ENCODE results near the gene PIBF1. TPM values are rescaled to one million over a fixed set of nuclear protein-coding genes. Genes with fewer than 3 reads are reported as not detected.

The PIBF1 gene
- total RNA-seq, 1 donor from 2014 or later: 40.2 TPM

DNA sequence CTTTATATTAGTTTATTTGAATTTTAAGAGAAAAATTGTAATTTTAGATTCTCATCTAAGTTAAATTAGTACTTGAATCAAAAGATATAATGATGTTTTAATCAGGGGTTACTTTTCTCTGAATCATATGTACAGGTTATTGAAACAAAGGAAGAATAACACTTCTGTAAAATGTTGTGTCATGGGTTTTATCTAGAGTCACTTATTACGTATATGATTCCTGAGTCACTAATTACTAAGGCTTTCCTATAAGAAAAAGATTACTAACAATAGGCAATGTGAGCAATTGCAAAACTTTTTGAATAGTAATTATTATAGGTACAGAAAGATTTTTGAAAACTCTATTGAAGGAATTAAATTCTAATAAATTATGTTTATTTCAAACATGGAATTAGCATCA lies 177.7 kb downstream of the PIBF1 start:
- DNase-seq (ENCODE audit: low spot score in 2 of 2, unreplicated experiment in 2 of 2): no peak
- Mint-ChIP-seq H3K4me1 (peaks cover 23% of the 10 kb centered on the region), H3K27me3 (ENCODE audit: low read depth) (no peaks in the 10 kb centered on the region), H3K27ac (no peak overlapping the region), H3K36me3 (peaks cover 25% of the 10 kb centered on the region), H3K4me3 (no peak overlapping the region), H3K9me3 (peaks cover 11% of the 10 kb centered on the region)
- TF ChIP-seq, protein P1, sequence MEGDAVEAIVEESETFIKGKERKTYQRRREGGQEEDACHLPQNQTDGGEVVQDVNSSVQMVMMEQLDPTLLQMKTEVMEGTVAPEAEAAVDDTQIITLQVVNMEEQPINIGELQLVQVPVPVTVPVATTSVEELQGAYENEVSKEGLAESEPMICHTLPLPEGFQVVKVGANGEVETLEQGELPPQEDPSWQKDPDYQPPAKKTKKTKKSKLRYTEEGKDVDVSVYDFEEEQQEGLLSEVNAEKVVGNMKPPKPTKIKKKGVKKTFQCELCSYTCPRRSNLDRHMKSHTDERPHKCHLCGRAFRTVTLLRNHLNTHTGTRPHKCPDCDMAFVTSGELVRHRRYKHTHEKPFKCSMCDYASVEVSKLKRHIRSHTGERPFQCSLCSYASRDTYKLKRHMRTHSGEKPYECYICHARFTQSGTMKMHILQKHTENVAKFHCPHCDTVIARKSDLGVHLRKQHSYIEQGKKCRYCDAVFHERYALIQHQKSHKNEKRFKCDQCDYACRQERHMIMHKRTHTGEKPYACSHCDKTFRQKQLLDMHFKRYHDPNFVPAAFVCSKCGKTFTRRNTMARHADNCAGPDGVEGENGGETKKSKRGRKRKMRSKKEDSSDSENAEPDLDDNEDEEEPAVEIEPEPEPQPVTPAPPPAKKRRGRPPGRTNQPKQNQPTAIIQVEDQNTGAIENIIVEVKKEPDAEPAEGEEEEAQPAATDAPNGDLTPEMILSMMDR (IDR thresholded peaks at IDR 0.05; ENCODE audit: unreplicated experiment): no peak

DNA sequence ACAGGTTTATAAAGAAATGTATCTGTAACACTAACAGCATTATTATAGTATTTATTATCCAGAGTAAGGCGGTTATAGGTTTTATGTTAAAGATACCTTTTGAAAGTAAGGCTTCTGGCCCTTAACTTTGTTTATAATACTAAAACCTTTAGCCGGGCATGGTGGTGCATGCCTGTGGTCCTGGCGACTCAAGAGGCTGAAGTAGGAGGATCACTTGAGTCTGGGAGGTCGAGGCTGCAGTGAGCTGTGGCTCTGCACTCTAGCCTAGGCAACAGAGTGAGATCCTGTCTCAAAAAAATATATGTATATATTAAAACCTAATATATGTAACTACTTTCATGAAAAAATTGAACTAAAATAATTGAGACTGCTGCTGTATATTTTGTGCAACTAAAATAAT lies 178.2 kb downstream of the PIBF1 start:
- H3K36me3 Mint-ChIP-seq: peaks cover 25% of the 10 kb centered on the region
- H3K4me3 Mint-ChIP-seq: no peak overlapping the region
- H3K9me3 Mint-ChIP-seq: peaks cover 11% of the 10 kb centered on the region
- peaks cover 22% of the 10 kb centered on the region for H3K4me1 Mint-ChIP-seq
- H3K27ac Mint-ChIP-seq: peak overlapping the region; percentile 81
- no peaks in the 10 kb centered on the region for H3K27me3 Mint-ChIP-seq (ENCODE audit: low read depth)
- TF ChIP-seq, protein P1 (IDR thresholded peaks at IDR 0.05; ENCODE audit: unreplicated experiment): no peak
- no peak for DNase-seq (ENCODE audit: low spot score in 2 of 2, unreplicated experiment in 2 of 2)

DNA sequence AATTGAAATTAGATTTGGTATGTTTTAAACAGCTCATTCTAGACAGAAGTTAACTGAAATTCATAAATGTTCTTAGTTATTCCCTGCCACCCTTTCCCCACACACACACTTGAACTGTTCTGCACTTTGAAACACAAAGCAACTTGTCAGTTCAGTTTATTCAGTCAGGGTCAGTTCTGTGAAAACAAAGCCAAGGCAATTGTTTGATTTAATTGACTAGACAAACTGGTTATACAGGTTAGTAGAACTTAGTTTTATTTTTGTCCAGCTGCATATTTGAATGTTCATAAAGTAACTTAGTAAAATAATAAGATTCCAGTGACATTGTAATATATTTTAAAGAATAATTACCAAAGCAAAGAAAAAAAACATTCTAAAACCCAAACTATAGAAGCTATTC lies 178.6 kb downstream of the PIBF1 start:
- H3K4me1 Mint-ChIP-seq: peaks cover 19% of the 10 kb centered on the region
- DNase-seq (ENCODE audit: low spot score in 2 of 2, unreplicated experiment in 2 of 2): no peak
- H3K27me3 Mint-ChIP-seq (ENCODE audit: low read depth): no peaks in the 10 kb centered on the region
- H3K4me3 Mint-ChIP-seq: no peak overlapping the region
- TF ChIP-seq, protein P1 (IDR thresholded peaks at IDR 0.05; ENCODE audit: unreplicated experiment): no peak
- H3K27ac Mint-ChIP-seq: peak overlapping the region; percentile 81
- H3K9me3 Mint-ChIP-seq: peaks cover 11% of the 10 kb centered on the region
- peaks cover 27% of the 10 kb centered on the region for H3K36me3 Mint-ChIP-seq

DNA sequence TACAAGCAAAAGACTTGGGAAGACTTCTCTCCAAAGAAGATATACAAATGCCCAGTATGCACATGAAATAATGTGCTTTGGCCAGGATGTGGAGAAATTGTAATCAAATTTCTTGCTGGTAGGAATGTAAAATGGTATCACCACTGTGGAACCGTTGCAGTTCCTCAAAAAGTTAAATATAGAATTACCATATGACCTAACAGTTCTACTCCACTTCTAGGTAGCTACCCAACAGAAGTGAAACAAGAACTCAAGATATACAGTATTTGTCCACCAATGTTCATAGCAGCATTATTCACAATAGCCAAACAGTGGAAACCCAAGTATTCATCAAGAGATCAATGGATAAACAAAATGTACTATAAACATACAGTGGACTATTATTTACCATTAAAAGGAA lies 181.8 kb downstream of the PIBF1 start:
- peaks cover 12% of the 10 kb centered on the region for H3K36me3 Mint-ChIP-seq
- no peak overlapping the region for H3K4me3 Mint-ChIP-seq
- TF ChIP-seq, protein P1 (IDR thresholded peaks at IDR 0.05; ENCODE audit: unreplicated experiment): no peak
- no peaks in the 10 kb centered on the region for H3K9me3 Mint-ChIP-seq
- peaks cover 14% of the 10 kb centered on the region for H3K4me1 Mint-ChIP-seq
- no peaks in the 10 kb centered on the region for H3K27me3 Mint-ChIP-seq (ENCODE audit: low read depth)
- no peak for DNase-seq (ENCODE audit: low spot score in 2 of 2, unreplicated experiment in 2 of 2)
- H3K27ac Mint-ChIP-seq: no peak overlapping the region

DNA sequence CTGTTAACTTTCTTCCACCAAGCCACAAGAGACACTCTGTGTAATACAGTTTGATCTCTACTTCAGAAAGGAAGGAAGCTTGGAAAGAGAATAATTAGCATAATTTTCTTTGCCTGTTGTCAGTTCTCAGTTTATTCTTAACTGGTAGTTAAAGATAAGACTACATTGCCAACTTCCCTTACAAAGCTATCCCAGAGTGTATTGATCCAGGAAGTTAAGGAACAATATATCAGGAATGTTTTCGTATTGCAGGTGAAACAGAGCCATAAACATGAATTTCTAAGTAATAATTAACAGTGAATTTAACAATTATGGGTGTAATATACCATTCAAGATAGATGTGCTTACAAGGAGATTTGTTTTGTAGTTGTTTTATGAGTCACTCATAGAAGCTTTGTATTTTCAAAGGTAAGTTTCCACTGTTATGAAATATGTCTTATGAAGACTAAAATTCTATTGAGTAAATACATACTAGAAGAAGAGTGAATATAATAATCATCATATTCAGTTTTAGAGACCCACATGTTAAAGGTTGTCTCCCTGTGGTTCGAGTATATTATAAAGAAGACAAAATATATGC lies 188.5 kb downstream of the PIBF1 start:
- Mint-ChIP-seq H3K36me3 (peaks cover 11% of the 10 kb centered on the region), H3K27ac (peak overlapping the region; percentile 81), H3K9me3 (no peaks in the 10 kb centered on the region), H3K4me1 (peaks cover 4% of the 10 kb centered on the region), H3K4me3 (no peak overlapping the region), H3K27me3 (ENCODE audit: low read depth) (no peaks in the 10 kb centered on the region)
- DNase-seq (ENCODE audit: low spot score in 2 of 2, unreplicated experiment in 2 of 2): no peak
- TF ChIP-seq, protein P1 (IDR thresholded peaks at IDR 0.05; ENCODE audit: unreplicated experiment): no peak

DNA sequence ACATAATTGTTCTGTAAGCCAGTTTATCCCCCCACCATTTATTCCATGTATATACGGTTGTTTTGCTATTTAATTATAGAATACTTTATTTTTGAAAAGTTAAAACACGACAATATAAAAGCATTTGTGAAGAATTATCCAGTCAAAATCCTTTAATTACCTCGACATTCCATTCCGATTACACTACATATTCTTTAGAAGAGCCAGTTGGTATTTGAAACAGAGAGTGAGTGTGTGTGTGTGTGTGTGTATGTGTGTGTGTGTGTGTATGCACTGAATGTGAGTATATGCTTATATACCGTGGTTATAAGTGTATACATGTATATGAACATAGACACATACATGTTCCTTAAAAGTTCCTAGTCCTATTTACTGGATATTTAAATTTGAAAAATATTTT lies 189.0 kb downstream of the PIBF1 start:
- no peaks in the 10 kb centered on the region for H3K27me3 Mint-ChIP-seq (ENCODE audit: low read depth)
- no peak overlapping the region for H3K27ac Mint-ChIP-seq
- no peak for DNase-seq (ENCODE audit: low spot score in 2 of 2, unreplicated experiment in 2 of 2)
- TF ChIP-seq, protein P1 (IDR thresholded peaks at IDR 0.05; ENCODE audit: unreplicated experiment): no peak
- peaks cover 15% of the 10 kb centered on the region for H3K36me3 Mint-ChIP-seq
- peaks cover 4% of the 10 kb centered on the region for H3K4me1 Mint-ChIP-seq
- H3K4me3 Mint-ChIP-seq: no peak overlapping the region
- no peaks in the 10 kb centered on the region for H3K9me3 Mint-ChIP-seq
